GM23248 (cell line): ENCODE measurements around the gene DOK4. TPM values are rescaled to one million over a fixed set of nuclear protein-coding genes. Genes with fewer than 3 reads are reported as not detected.
A peak's percentile ranks its signal among the peaks of the same experiment; 100 is the strongest.

Experiments used
- DNase-seq: peaks from one replicate; pipeline ENCODE4 v3.0.0-alpha.2; 2015
- H2AFZ ChIP-seq: fragments of 200-600 bp; sonication (generic); 2 replicates; pipeline ENCODE4 v1.6.1; 2016; ENCODE audit warnings: antibody characterized with exemption
- H3F3A ChIP-seq: fragments of 200-600 bp; sonication (generic); 2 replicates; pipeline ENCODE4 v1.6.1; 2016; ENCODE audit warnings: mild to moderate bottlenecking, antibody characterized with exemption, mixed run types; ENCODE audit not compliant: insufficient read depth
- H3K27ac ChIP-seq: fragments of 200-600 bp; sonication (generic); 2 replicates; pipeline ENCODE4 v1.5.1; 2016; ENCODE audit warnings: mild to moderate bottlenecking
- H3K27me3 ChIP-seq: fragments of 200-600 bp; sonication (generic); replicated peaks from 2 replicates; pipeline ENCODE4 v1.6.1; 2016; ENCODE audit warnings: mild to moderate bottlenecking; ENCODE audit not compliant: insufficient read depth
- H3K36me3 ChIP-seq: fragments of 200-600 bp; sonication (generic); 2 replicates; pipeline ENCODE4 v1.6.1; 2016; ENCODE audit warnings: low read depth, mild to moderate bottlenecking
- H3K4me1 ChIP-seq: fragments of 200-600 bp; sonication (generic); 2 replicates; pipeline ENCODE4 v1.6.1; 2016; ENCODE audit warnings: mild to moderate bottlenecking; ENCODE audit not compliant: insufficient read depth
- H3K4me2 ChIP-seq: fragments of 200-600 bp; sonication (generic); one replicate; pipeline ENCODE4 v1.6.1; 2016; ENCODE audit warnings: mild to moderate bottlenecking; ENCODE audit not compliant: unreplicated experiment
- H3K4me3 ChIP-seq: fragments of 200-600 bp; sonication (generic); 2 replicates; pipeline ENCODE4 v1.5.1; 2016; ENCODE audit warnings: mild to moderate bottlenecking
- H3K79me2 ChIP-seq: fragments of 200-600 bp; sonication (generic); 2 replicates; pipeline ENCODE4 v1.6.1; 2016; ENCODE audit warnings: mild to moderate bottlenecking; ENCODE audit not compliant: insufficient read depth
- H3K9ac ChIP-seq: fragments of 200-600 bp; sonication (generic); 2 replicates; pipeline ENCODE4 v1.6.1; 2016; ENCODE audit warnings: mild to moderate bottlenecking
- H3K9me2 ChIP-seq: fragments of 200-600 bp; sonication (generic); 2 replicates; pipeline ENCODE4 v1.6.1; 2016; ENCODE audit warnings: mixed run types, mild to moderate bottlenecking, moderate library complexity; ENCODE audit not compliant: insufficient read depth
- H3K9me3 ChIP-seq: fragments of 200-600 bp; sonication (generic); one replicate; pipeline ENCODE4 v1.6.1; 2017; ENCODE audit warnings: low read depth
- H4K20me1 ChIP-seq: fragments of 200-600 bp; sonication (generic); 2 replicates; pipeline ENCODE4 v1.6.0; 2016; ENCODE audit not compliant: insufficient read depth
- EZH2 ChIP-seq: fragments of 200-600 bp; sonication (generic); IDR thresholded peaks from 2 replicates; pipeline ENCODE4 v1.6.1; 2018; ENCODE audit warnings: antibody characterized with exemption, mild to moderate bottlenecking; ENCODE audit not compliant: insufficient read depth, poor library complexity, severe bottlenecking
- EZH2phosphoT487 ChIP-seq: fragments of 200-600 bp; sonication (generic); IDR thresholded peaks from 2 replicates; pipeline ENCODE4 v1.6.1; 2018; ENCODE audit warnings: antibody characterized with exemption, moderate library complexity, mild to moderate bottlenecking, low read depth; ENCODE audit not compliant: insufficient read depth
- WGBS, 2 experiments: methylation state at CpG; one replicate each; pipeline ENCODE4 v1.1.6; 2015 to 2017; ENCODE audit warnings: low lambda C conversion rate in 2 of 2, low coverage in 1 of 2; ENCODE audit errors: missing lambda C conversion rate in 2 of 2; 5-methylcytosine and 5-hydroxymethylcytosine counted together
- in situ Hi-C: fragments of 300-500 bp; cut with MboI; formaldehyde crosslinking; loops from 2 replicates; pipeline ENCODE4 v1.15.0; 2020
- polyA plus RNA-seq: library from polyadenylated mRNA; unstranded; fragments of >200 nt; fragmentation: Nextera tagmentation; extraction: Ambion mirVana; gene quantifications from 2 replicates; pipeline ENCODE4 v1.2.1, GENCODE V29; 2016
- total RNA-seq: library from RNA; depleted of rRNA; stranded (reverse); fragments of >200 nt; shearing (Covaris generic); gene quantifications from 2 replicates; pipeline ENCODE4 v1.2.3, GENCODE V29; 2014; rRNA removed

The DOK4 gene
- total and polyA plus RNA-seq, 2 experiments from 2014 or later, result 44.6 to 60.5 TPM

DNA sequence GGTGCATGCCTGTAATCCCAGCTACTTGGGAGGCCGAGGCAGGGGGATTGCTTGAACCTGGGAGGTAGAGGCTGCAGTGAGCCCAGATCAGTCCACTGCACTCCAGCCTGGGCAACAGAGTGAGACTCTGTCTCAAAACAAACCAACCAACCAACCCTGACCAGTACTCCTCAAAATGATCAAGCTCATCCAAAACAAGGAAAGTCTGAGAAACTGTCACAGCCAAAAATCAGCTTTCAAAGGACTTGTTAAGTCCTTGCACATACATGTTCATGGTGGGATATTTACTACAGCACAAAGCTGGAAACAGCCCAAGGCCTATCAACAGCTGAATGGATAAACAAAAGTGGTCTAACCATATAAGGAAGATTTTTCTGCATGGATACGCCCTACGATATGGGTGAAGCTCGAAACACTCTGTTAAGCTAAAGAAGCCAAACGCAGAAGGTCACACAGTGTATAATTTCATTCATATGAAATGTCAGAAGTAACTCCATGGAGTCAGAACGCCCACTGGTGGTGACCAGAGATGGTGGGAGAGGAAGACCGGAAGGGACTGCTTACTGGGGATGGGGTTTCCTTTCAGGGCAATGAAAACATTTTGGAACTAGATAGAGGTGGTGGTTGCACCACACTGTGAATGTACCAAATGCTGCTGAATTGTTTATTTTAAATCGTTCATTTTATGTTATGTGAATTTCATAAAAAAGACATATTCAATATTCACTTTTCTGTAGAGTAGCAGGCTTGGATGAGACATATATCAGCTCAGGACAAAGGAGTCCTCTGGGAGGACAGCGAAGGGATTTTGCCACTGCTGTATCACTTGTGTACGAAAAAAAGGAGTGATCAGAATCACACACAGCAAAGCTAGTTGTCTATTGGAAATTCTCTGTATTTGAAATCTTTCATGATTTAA is 64.0 kb downstream of the DOK4 start:
- Histone ChIP-seq H3K4me3 (no peak overlapping the region), H3K27ac (no peak overlapping the region), H3K9me3 (no peaks in the 10 kb centered on the region), H3K9me2 (no peaks in the 10 kb centered on the region), H4K20me1 (no peaks in the 10 kb centered on the region), H2AFZ (peak overlapping the region; percentile 51), H3K4me2 (no peak overlapping the region), H3K27me3 (no peaks in the 10 kb centered on the region), H3K36me3 (no peaks in the 10 kb centered on the region), H3F3A (peaks cover 9% of the 10 kb centered on the region; the same call in 1 of the 2 replicates), H3K9ac (no peak overlapping the region), H3K79me2 (no peaks in the 10 kb centered on the region), H3K4me1 (peaks cover 6% of the 10 kb centered on the region; the same call in 1 of the 2 replicates)
- in situ Hi-C loops, result no loop called here
- WGBS, 2 experiments, result 36 to 41% methylated on average over 10 of the region's 10 CpGs
- TF ChIP-seq EZH2, result no peak
- TF ChIP-seq EZH2phosphoT487, result no peak
- peak; percentile 65 for DNase-seq

Other genes with a start within 250 kb of the DOK4 start
- 116 and 136 TPM in 2 replicates for gene ARL2BP, start 241.2 kb downstream of the DOK4 start, total RNA-seq
- 111 and 114 TPM in 2 replicates for gene ARL2BP, start 241.2 kb downstream of the DOK4 start, polyA plus RNA-seq
- not detected in 2 replicates for gene PLLP, start 201.8 kb downstream of the DOK4 start, total RNA-seq
- 0.44 and 0.46 TPM in 2 replicates for gene PLLP, start 201.8 kb downstream of the DOK4 start, polyA plus RNA-seq
- gene CCL22, start 127.7 kb downstream of the DOK4 start, total RNA-seq, result not detected in 2 replicates
- 0.10 and 0.13 TPM in 2 replicates for gene CCL22, start 127.7 kb downstream of the DOK4 start, polyA plus RNA-seq
- gene CX3CL1, start 114.0 kb downstream of the DOK4 start, total RNA-seq, result not detected in 2 replicates
- gene CX3CL1, start 114.0 kb downstream of the DOK4 start, polyA plus RNA-seq, result not detected in 2 replicates
- not detected in 2 replicates for gene CCL17, start 81.7 kb downstream of the DOK4 start, total RNA-seq
- gene CCL17, start 81.7 kb downstream of the DOK4 start, polyA plus RNA-seq, result not detected in 2 replicates
- gene CIAPIN1, start 39.1 kb downstream of the DOK4 start, total RNA-seq, result 35.7 TPM in 2 replicates
- gene CIAPIN1, start 39.1 kb downstream of the DOK4 start, polyA plus RNA-seq, result 45.1 and 55.2 TPM in 2 replicates
- 31.5 and 41.3 TPM in 2 replicates for gene COQ9, start 39.0 kb downstream of the DOK4 start, total RNA-seq
- gene COQ9, start 39.0 kb downstream of the DOK4 start, polyA plus RNA-seq, result 41.4 and 41.8 TPM in 2 replicates
- gene POLR2C, start 23.8 kb downstream of the DOK4 start, total RNA-seq, result 152 and 163 TPM in 2 replicates
- gene POLR2C, start 23.8 kb downstream of the DOK4 start, polyA plus RNA-seq, result 39.6 and 40.0 TPM in 2 replicates
- 17.7 and 20.6 TPM in 2 replicates for gene CCDC102A, start 50.1 kb upstream of the DOK4 start, total RNA-seq
- 3.9 and 4.6 TPM in 2 replicates for gene CCDC102A, start 50.1 kb upstream of the DOK4 start, polyA plus RNA-seq
- not detected in 2 replicates for gene ADGRG5, start 56.1 kb upstream of the DOK4 start, total RNA-seq
- 0.05 and 0.18 TPM in 2 replicates for gene ADGRG5, start 56.1 kb upstream of the DOK4 start, polyA plus RNA-seq
- 0.54 and 0.89 TPM in 2 replicates for gene ADGRG1, start 142.1 kb upstream of the DOK4 start, total RNA-seq
- 0.58 and 1.2 TPM in 2 replicates for gene ADGRG1, start 142.1 kb upstream of the DOK4 start, polyA plus RNA-seq
- not detected in 2 replicates for gene ADGRG3, start 181.8 kb upstream of the DOK4 start, total RNA-seq
- gene ADGRG3, start 181.8 kb upstream of the DOK4 start, polyA plus RNA-seq, result not detected in 2 replicates
- gene DRC7, start 208.3 kb upstream of the DOK4 start, total RNA-seq, result not detected in 2 replicates
- gene DRC7, start 208.3 kb upstream of the DOK4 start, polyA plus RNA-seq, result not detected in 2 replicates
- 20.2 and 27.9 TPM in 2 replicates for gene KATNB1, start 249.3 kb upstream of the DOK4 start, total RNA-seq
- gene KATNB1, start 249.3 kb upstream of the DOK4 start, polyA plus RNA-seq, result 18.1 and 19.3 TPM in 2 replicates